CD8-positive, alpha-beta memory T cell (primary cell): ENCODE data around the gene ST7L. TPM values are rescaled to one million over a fixed set of nuclear protein-coding genes. Genes with fewer than 3 reads are reported as not detected.

Source experiments
- CTCF ChIA-PET: fragments of 350-600 bp; sonication (Branson Sonifier 250); formaldehyde crosslinking; loops from one replicate; lab custom pipeline; 2021; ENCODE audit warnings: antibody characterized with exemption; lab: Charles Lee
- POLR2A ChIA-PET: fragments of 350-600 bp; sonication (Branson Sonifier 250); formaldehyde crosslinking; loops from one replicate; lab custom pipeline; 2021; ENCODE audit warnings: antibody characterized with exemption; lab: Charles Lee
- DNase-seq, 5 donors: peaks; one replicate each; pipeline versions ENCODE4 v3.0.0 to v3.0.0-alpha.2; 2020 to 2022; ENCODE audit warnings: mixed read lengths in 1 of 5
- H3K27ac ChIP-seq: one replicate; pipeline ENCODE4 v1.7.0; 2013; ENCODE audit warnings: low read depth, mild to moderate bottlenecking, low read length, moderate library complexity
- H3K27me3 ChIP-seq: 2 replicates; pipeline ENCODE4 v1.7.0; 2013; ENCODE audit warnings: low read length, mild to moderate bottlenecking; ENCODE audit not compliant: insufficient read depth, poor library complexity, severe bottlenecking
- H3K36me3 ChIP-seq: 2 replicates; pipeline ENCODE4 v1.7.0; 2013; ENCODE audit warnings: mild to moderate bottlenecking, low read length, moderate library complexity; ENCODE audit not compliant: insufficient read depth
- H3K4me1 ChIP-seq: 2 replicates; pipeline ENCODE4 v1.7.0; 2013; ENCODE audit warnings: mild to moderate bottlenecking, low read length, moderate library complexity; ENCODE audit not compliant: insufficient read depth
- H3K4me3 ChIP-seq: 2 replicates; pipeline ENCODE4 v1.7.0; 2013; ENCODE audit warnings: mild to moderate bottlenecking, low read length
- H3K9me3 ChIP-seq: 2 replicates; pipeline ENCODE4 v1.7.0; 2013; ENCODE audit warnings: mild to moderate bottlenecking, low read length
- H3K27ac Mint-ChIP-seq, 8 donors: one replicate each; pipeline ENCODE4 v1.8.0; 2020 to 2021; ENCODE audit warnings: mixed read lengths in 8 of 8, mild to moderate bottlenecking in 6 of 8, inconsistent platforms in 3 of 8, moderate library complexity in 3 of 8
- H3K27me3 Mint-ChIP-seq, 2 donors: one replicate each; pipeline ENCODE4 v1.8.0; 2020 to 2021; ENCODE audit warnings: mixed read lengths in 2 of 2, mild to moderate bottlenecking in 1 of 2, moderate library complexity in 1 of 2
- H3K36me3 Mint-ChIP-seq, 3 donors: one replicate each; pipeline ENCODE4 v1.8.0; 2020 to 2021; ENCODE audit warnings: mixed read lengths in 3 of 3, inconsistent platforms in 1 of 3, mild to moderate bottlenecking in 1 of 3
- H3K4me1 Mint-ChIP-seq, 3 donors: one replicate each; pipeline ENCODE4 v1.8.0; 2020 to 2021; ENCODE audit warnings: mixed read lengths in 3 of 3, inconsistent platforms in 1 of 3, mild to moderate bottlenecking in 1 of 3
- H3K4me3 Mint-ChIP-seq, 7 donors: one replicate each; pipeline ENCODE4 v1.8.0; 2020 to 2021; ENCODE audit warnings: mixed read lengths in 7 of 7, mild to moderate bottlenecking in 6 of 7, moderate library complexity in 4 of 7, inconsistent platforms in 2 of 7
- H3K9me3 Mint-ChIP-seq, 5 donors: one replicate each; pipeline ENCODE4 v1.8.0; 2020 to 2022; ENCODE audit warnings: mixed read lengths in 5 of 5, mild to moderate bottlenecking in 3 of 5, moderate library complexity in 2 of 5, inconsistent platforms in 1 of 5
- polyA plus RNA-seq: library from polyadenylated mRNA; unstranded; fragments of 300-500 nt; fragmentation: Illumina TruSeq; gene quantifications from one replicate; pipeline ENCODE4 v1.2.3, GENCODE V29; 2021
- total RNA-seq, 2 experiments: library from RNA; stranded (reverse); gene quantifications; one replicate each; pipeline ENCODE4 v1.2.3, GENCODE V29; 2021

ST7L gene
- total and polyA plus RNA-seq, 3 experiments from 2014 or later, result 11.3 to 12.2 (median 11.6) TPM

- Mint-ChIP-seq H3K9me3 (no peaks in the 10 kb centered on the region), H3K27ac (peak overlapping the region; percentile 97 to 100 (median 100)), H3K4me1 (peaks cover 35 to 45% (median 43%) of the 10 kb centered on the region in 3 donors), H3K4me3 (peak overlapping the region; percentile 96 to 100 (median 99)), H3K36me3 (peaks cover 0 to 48% (median 2%) of the 10 kb centered on the region in 3 donors), H3K27me3 (peaks cover 0 to 8% of the 10 kb centered on the region in 2 donors)
- peak in 3 of 5 donors; percentile 55 to 82 (median 72) for DNase-seq
- H3K4me3 ChIP-seq, result peak overlapping the region; percentile 100
- ChIA-PET POLR2A (interaction anchor here (0.5 to 3.1 kb wide), 5 partner anchors 56 to 1193 kb away, joined by 3 to 32 read pairs (median 5); partner anchors contain the start of genes MOV10, PPM1J and RSBN1), CTCF (interaction anchor here (0.7 to 2.4 kb wide), 8 partner anchors 56 to 227 kb away, joined by 3 to 11 read pairs (median 6); partner anchors contain the start of genes MOV10 and PPM1J)
- H3K36me3 ChIP-seq, result peaks cover 4% of the 10 kb centered on the region
- peak overlapping the region; percentile 99 for H3K27ac ChIP-seq
- H3K4me1 ChIP-seq, result peaks cover 36% of the 10 kb centered on the region
- H3K9me3 ChIP-seq, result no peaks in the 10 kb centered on the region
- H3K27me3 ChIP-seq, result no peaks in the 10 kb centered on the region
Measured at GRCh38 chr1:112618114-112618720, 724 bp downstream of the ST7L start.

DNA sequence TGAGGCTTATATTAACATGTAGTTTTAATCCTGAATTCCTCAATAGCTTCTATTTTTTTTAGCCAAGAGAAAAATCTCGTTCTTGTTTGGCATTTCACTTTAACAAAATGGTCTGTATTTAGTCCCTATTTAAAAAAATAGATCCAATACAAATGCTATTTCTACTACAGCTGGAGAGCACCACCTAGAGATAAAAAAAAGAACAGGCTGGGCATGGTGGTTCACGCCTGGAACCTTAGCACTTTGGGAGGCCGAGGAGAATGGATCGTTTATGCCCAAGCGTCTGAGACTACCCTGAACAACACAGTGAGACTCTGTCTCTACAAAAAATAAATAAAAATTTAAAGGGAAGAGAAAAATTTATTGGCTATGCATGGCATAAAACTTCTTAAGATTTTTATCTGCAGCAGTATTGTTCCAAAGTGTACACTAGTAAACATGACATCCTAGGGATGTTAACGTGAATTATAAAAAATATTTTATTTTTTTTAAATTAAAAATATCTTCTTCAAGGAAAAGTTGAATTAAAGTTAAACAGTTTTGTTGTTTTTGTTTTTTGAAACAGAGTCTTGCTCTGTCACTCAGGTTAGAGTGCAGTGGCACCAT lies 4.4 kb downstream of the ST7L start:
- H3K4me1 Mint-ChIP-seq, result peaks cover 18 to 23% (median 19%) of the 10 kb centered on the region in 3 donors
- peak in 1 of 5 donors; percentile 34 for DNase-seq
- POLR2A ChIA-PET, result no interaction called here

GRCh38 chr1:112605633-112606327 lies 13.2 kb downstream of the ST7L start:
- Mint-ChIP-seq H3K36me3 (peaks cover 8 to 71% (median 24%) of the 10 kb centered on the region in 3 donors), H3K4me3 (no peak overlapping the region), H3K4me1 (peaks cover 2 to 8% (median 3%) of the 10 kb centered on the region in 3 donors), H3K27ac (peak overlapping the region in 5 of 8 donors; percentile 5 to 32 (median 20)), H3K27me3 (no peaks in the 10 kb centered on the region), H3K9me3 (no peaks in the 10 kb centered on the region)
- Histone ChIP-seq H3K4me3 (no peak overlapping the region), H3K27ac (no peak overlapping the region), H3K36me3 (no peaks in the 10 kb centered on the region), H3K4me1 (no peaks in the 10 kb centered on the region), H3K9me3 (no peaks in the 10 kb centered on the region), H3K27me3 (no peaks in the 10 kb centered on the region)
- CTCF ChIA-PET, result no interaction called here
- POLR2A ChIA-PET, result interaction anchor here (0.7 kb wide), 1 partner anchor 11 kb away, joined by 8 read pairs; no protein-coding TSS in a partner anchor
- no peak for DNase-seq

More for the DNA sequence above, 4.4 kb downstream of the ST7L start:
- no peaks in the 10 kb centered on the region for H3K27me3 ChIP-seq
- H3K9me3 ChIP-seq, result no peaks in the 10 kb centered on the region
- CTCF ChIA-PET, result interaction anchor here (0.7 to 1.4 kb wide), 6 partner anchors 11 to 113 kb away, joined by 3 to 8 read pairs (median 4); partner anchors contain the start of genes MOV10 and PPM1J
- Mint-ChIP-seq H3K27ac (peak overlapping the region in 3 of 8 donors; percentile 45 to 90 (median 73)), H3K27me3 (peaks cover 0 to 4% of the 10 kb centered on the region in 2 donors), H3K4me3 (peak overlapping the region in 2 of 7 donors; percentile 44 to 72), H3K36me3 (peaks cover 4 to 56% (median 8%) of the 10 kb centered on the region in 3 donors), H3K9me3 (no peaks in the 10 kb centered on the region)
- H3K36me3 ChIP-seq, result peaks cover 16% of the 10 kb centered on the region
- H3K27ac ChIP-seq, result no peak overlapping the region
- H3K4me3 ChIP-seq, result no peak overlapping the region
- H3K4me1 ChIP-seq, result peaks cover 10% of the 10 kb centered on the region

GRCh38 chr1:112603541-112603940 lies 15.4 kb downstream of the ST7L start:
- Histone ChIP-seq H3K9me3 (no peaks in the 10 kb centered on the region), H3K4me3 (no peak overlapping the region), H3K36me3 (no peaks in the 10 kb centered on the region), H3K27ac (no peak overlapping the region), H3K27me3 (no peaks in the 10 kb centered on the region), H3K4me1 (no peaks in the 10 kb centered on the region)
- H3K4me1 Mint-ChIP-seq, result peaks cover 0 to 3% (median 1%) of the 10 kb centered on the region in 3 donors
- H3K27me3 Mint-ChIP-seq, result no peaks in the 10 kb centered on the region
- ChIA-PET POLR2A (no interaction called here), CTCF (interaction anchor here (1.5 to 1.8 kb wide), 2 partner anchors 10 to 102 kb away, joined by 3 to 4 read pairs; no protein-coding TSS in a partner anchor)
- no peak overlapping the region for H3K4me3 Mint-ChIP-seq
- no peak for DNase-seq
- no peak overlapping the region for H3K27ac Mint-ChIP-seq
- no peaks in the 10 kb centered on the region for H3K9me3 Mint-ChIP-seq
- H3K36me3 Mint-ChIP-seq, result peaks cover 4 to 66% (median 20%) of the 10 kb centered on the region in 3 donors

- H3K36me3 Mint-ChIP-seq, result peaks cover 4 to 61% (median 16%) of the 10 kb centered on the region in 3 donors
- CTCF ChIA-PET, result interaction anchor here (1.5 to 1.8 kb wide), 2 partner anchors 11 to 102 kb away, joined by 3 to 4 read pairs; no protein-coding TSS in a partner anchor
- Histone ChIP-seq H3K27me3 (no peaks in the 10 kb centered on the region), H3K27ac (no peak overlapping the region), H3K9me3 (no peaks in the 10 kb centered on the region), H3K4me1 (no peaks in the 10 kb centered on the region), H3K36me3 (no peaks in the 10 kb centered on the region), H3K4me3 (no peak overlapping the region)
- POLR2A ChIA-PET, result no interaction called here
- no peak for DNase-seq
- peaks cover 0 to 3% (median 1%) of the 10 kb centered on the region in 3 donors for H3K4me1 Mint-ChIP-seq
- no peak overlapping the region for H3K4me3 Mint-ChIP-seq
- no peaks in the 10 kb centered on the region for H3K9me3 Mint-ChIP-seq
- H3K27ac Mint-ChIP-seq, result no peak overlapping the region
- no peaks in the 10 kb centered on the region for H3K27me3 Mint-ChIP-seq
Measured at GRCh38 chr1:112603012-112603411, 15.9 kb downstream of the ST7L start.

DNA sequence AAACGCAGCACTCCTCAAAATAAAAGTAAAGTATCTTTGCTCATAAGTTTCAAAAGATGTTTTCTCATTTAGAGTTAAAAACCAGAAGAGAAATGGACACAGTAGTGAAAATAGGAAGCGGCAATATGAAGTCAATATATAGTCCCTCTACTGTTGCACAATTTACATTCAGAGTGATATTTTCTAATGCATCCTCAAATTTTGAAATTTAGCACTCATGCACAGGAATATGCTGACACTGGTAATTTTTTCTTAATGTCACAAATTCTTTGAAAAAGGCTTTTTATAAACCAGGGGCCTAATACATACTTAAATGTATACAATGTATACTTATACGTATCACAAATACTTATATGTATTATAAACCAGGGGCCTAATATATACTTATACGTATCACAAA lies 19.5 kb downstream of the ST7L start:
- Histone ChIP-seq H3K9me3 (no peaks in the 10 kb centered on the region), H3K4me3 (no peak overlapping the region), H3K4me1 (no peaks in the 10 kb centered on the region), H3K27ac (no peak overlapping the region), H3K27me3 (no peaks in the 10 kb centered on the region), H3K36me3 (peaks cover 4% of the 10 kb centered on the region)
- no peaks in the 10 kb centered on the region for H3K9me3 Mint-ChIP-seq
- H3K27ac Mint-ChIP-seq, result no peak overlapping the region
- ChIA-PET POLR2A (no interaction called here), CTCF (no interaction called here)
- H3K4me3 Mint-ChIP-seq, result no peak overlapping the region
- H3K4me1 Mint-ChIP-seq, result no peaks in the 10 kb centered on the region
- no peaks in the 10 kb centered on the region for H3K27me3 Mint-ChIP-seq
- no peak for DNase-seq
- H3K36me3 Mint-ChIP-seq, result peaks cover 5 to 56% (median 8%) of the 10 kb centered on the region in 3 donors

DNA sequence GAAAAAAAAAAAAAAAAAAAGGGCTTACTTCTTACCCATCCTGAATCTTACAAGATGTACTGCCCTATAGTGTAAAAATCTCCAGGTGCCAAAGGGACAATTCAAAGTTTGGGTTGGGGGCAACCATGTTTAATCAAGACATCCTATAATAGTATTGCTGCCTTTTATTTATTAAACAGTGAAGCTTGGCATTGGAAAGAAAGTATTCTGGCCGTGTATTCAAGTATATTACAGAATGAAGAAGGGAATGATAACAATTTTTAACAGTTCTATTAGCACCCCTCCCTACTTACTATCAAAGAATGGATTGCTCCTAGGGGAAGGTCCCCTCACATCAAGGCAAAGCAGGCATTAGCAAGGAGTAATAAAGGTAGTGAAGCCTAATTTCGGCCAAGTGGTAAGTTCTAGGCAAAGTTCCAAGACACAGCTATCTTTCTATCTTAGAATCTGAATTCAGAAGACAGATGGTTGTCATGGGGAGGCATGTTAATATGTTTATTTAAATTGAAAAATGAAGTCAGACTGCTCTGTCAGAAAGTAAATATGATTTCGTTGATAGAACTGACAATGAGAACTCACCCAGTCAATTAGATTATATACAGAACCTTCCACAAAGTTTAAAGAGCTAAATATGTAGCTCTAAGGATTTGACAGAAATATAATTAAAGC lies 24.6 kb downstream of the ST7L start:
- no peaks in the 10 kb centered on the region for H3K9me3 ChIP-seq
- no peak for DNase-seq
- H3K36me3 ChIP-seq, result peaks cover 4% of the 10 kb centered on the region
- H3K4me1 ChIP-seq, result no peaks in the 10 kb centered on the region
- no peak overlapping the region for H3K4me3 Mint-ChIP-seq
- H3K4me3 ChIP-seq, result no peak overlapping the region
- ChIA-PET CTCF (no interaction called here), POLR2A (no interaction called here)
- H3K36me3 Mint-ChIP-seq, result peaks cover 15 to 51% (median 16%) of the 10 kb centered on the region in 3 donors
- H3K27ac Mint-ChIP-seq, result peak overlapping the region in 1 of 8 donors; percentile 7
- H3K27ac ChIP-seq, result no peak overlapping the region
- no peaks in the 10 kb centered on the region for H3K27me3 ChIP-seq
- H3K27me3 Mint-ChIP-seq, result no peaks in the 10 kb centered on the region
- H3K9me3 Mint-ChIP-seq, result peaks cover 0 to 8% (median 0%) of the 10 kb centered on the region in 5 donors
- no peaks in the 10 kb centered on the region for H3K4me1 Mint-ChIP-seq
